Aorta (tissue), 5 donors: ENCODE measurements around the gene BCL6B. TPM values are rescaled to one million over a fixed set of nuclear protein-coding genes. Genes with fewer than 3 reads are reported as not detected.
A peak's percentile ranks its signal among the peaks of the same experiment; 100 is the strongest.
"Not testable (repeated sequence)": the region's sequence is repeated elsewhere in the genome, so short reads cannot be mapped to it uniquely, and the experiment has no call there.

ENCODE experiments used
- ATAC-seq: fragments of 200-7000 bp; cut with Tn5 transposase; one replicate; pipeline ENCODE4 v1.9.1; 2022; ENCODE audit warnings: moderate library complexity; ENCODE audit not compliant: low FRiP score
- DNase-seq, 2 donors: peaks; one replicate each; pipeline ENCODE4 v3.0.0-alpha.2; 2020
- H3K27ac ChIP-seq, 2 donors: one replicate each; pipeline ENCODE4 v1.5.1; 2013; ENCODE audit warnings: low read length in 2 of 2, mild to moderate bottlenecking in 2 of 2, moderate library complexity in 2 of 2, control low read depth in 1 of 2, inconsistent platforms in 1 of 2, low read depth in 1 of 2
- H3K27me3 ChIP-seq, 2 donors: one replicate each; pipeline ENCODE4 v1.6.1; 2013; ENCODE audit warnings: control low read depth in 1 of 2, low read length in 1 of 2, mild to moderate bottlenecking in 1 of 2, moderate library complexity in 1 of 2; ENCODE audit not compliant: insufficient read depth in 2 of 2, control insufficient read depth in 1 of 2
- H3K36me3 ChIP-seq, 2 donors: one replicate each; pipeline ENCODE4 v1.6.1; 2013; ENCODE audit warnings: control low read depth in 1 of 2, low read length in 1 of 2, mild to moderate bottlenecking in 1 of 2; ENCODE audit not compliant: insufficient read depth in 2 of 2, control insufficient read depth in 1 of 2
- H3K4me1 ChIP-seq, 2 donors: one replicate each; pipeline ENCODE4 v1.6.1; 2013; ENCODE audit warnings: low read length in 2 of 2, control low read depth in 1 of 2, mild to moderate bottlenecking in 1 of 2, moderate library complexity in 1 of 2; ENCODE audit not compliant: insufficient read depth in 2 of 2, control insufficient read depth in 1 of 2
- H3K4me3 ChIP-seq, 2 donors: one replicate each; pipeline ENCODE4 v1.5.1; 2013; ENCODE audit warnings: low read length in 2 of 2, control low read depth in 1 of 2, mild to moderate bottlenecking in 1 of 2
- H3K9me3 ChIP-seq: one replicate; pipeline ENCODE4 v1.6.1; 2013; ENCODE audit warnings: mild to moderate bottlenecking, low read length; ENCODE audit not compliant: control insufficient read depth
- WGBS, 2 donors: extraction: QIAGEN DNeasy Blood & Tissue Kit; methylation state at CpG; one replicate each; pipeline ENCODE4 v1.1.7; 2013; 5-methylcytosine and 5-hydroxymethylcytosine counted together
- intact Hi-C, 2 donors: fragments of 100-400 bp; cut with DNase I; formaldehyde crosslinking; loops; one replicate each; pipeline versions ENCODE4 v1.14.2 to v1.15.0; 2022
- polyA plus RNA-seq, 2 donors: library from polyadenylated mRNA; stranded (reverse); fragments of 200-250 nt; gene quantifications; one replicate each; pipeline ENCODE4 v1.2.3, GENCODE V29; 2013
- total RNA-seq, 2 donors: library from RNA; stranded (reverse); fragmentation: NEBNext Ultra II Directional; extraction: Animal tissue kit (Norgen Biotek cat#: 25700); gene quantifications; one replicate each; pipeline ENCODE4 v1.2.1, GENCODE V29; 2021
- donor health status: healthy with polysubstance abuse.
- donor health status: Bipolar disorder and iron deficiency.
- donor health status: DM: no; HTN: no; CAD: no.
- donor health status: DM: no; HTN: no; CAD: no.
- donor health status: DM: yes; HTN: yes; CAD: no.

The BCL6B gene
- total and polyA plus RNA-seq, 4 donors, result 0.63 to 31.4 (median 8.9) TPM

DNA sequence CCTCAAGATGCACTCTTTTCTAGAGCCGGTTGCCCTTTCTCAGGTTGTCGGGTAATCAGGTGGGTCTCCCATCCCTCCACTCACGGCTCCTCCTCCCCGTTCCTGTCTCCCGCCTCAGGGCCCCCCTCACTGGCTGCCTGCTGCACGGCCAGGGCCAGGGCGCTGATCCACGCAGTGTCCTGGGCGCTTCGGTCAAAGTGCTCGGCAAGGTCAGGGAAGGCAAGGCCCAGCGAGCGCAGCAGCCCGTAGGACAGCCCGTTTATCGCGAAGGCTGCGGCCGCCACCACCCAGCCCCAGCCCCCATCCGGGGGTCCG, 20.3 kb downstream of the BCL6B start:
- Histone ChIP-seq H3K27ac (no peak overlapping the region), H3K4me3 (peak overlapping the region in 1 of 2 donors; percentile 1), H3K9me3 (no peaks in the 10 kb centered on the region), H3K36me3 (no peaks in the 10 kb centered on the region), H3K4me1 (no peaks in the 10 kb centered on the region), H3K27me3 (no peaks in the 10 kb centered on the region)
- intact Hi-C loops, result loop anchor here in 1 of 2 donors (10.0 kb wide), 1 partner anchor 252 kb away; the partner anchor contains the start of gene YBX2
- DNase-seq (no peak), ATAC-seq (peak; percentile 35)
- 5 to 6% methylated on average over 20 to 21 of the region's 21 CpGs for WGBS, 2 donors

DNA sequence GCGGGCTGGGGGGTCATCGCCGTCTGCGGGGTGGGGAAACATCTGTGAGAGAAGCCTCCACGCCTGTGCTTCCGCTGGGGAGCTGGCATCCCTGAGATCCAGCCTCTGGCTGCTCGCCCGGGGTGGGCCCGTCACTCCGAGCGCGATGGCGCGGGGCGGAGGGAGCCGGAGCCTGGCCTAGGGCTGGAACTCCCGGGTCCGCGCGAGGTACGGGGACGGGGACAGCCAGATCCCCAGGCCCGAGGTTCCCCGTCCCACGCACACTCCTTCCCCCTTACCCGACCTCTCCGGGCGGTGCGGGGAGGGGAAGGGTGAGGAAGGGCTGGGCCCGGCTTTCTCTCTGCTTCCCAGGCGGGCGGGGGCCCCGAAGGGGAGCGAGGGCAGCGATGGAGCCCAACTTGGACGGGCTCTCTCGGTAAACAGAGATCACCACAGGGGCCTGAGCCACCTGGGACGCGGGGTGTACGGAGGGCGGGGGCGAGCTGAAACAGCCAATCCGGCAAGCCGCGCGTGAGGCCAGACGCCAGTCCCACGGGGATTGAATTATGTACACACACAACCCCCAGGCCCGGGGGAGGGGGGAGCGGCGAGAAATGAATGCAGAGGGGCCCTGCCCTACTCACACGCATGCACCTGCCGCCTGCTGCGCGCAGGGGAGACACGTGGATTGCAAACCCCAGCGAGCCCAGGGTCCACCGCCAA, 20.8 kb downstream of the BCL6B start, which contains the start of gene SLC16A11:
Gene SLC16A11, minus strand, starts transcription at position 596 of the 702 bp plus-strand sequence. Its CDS starts 579 bp downstream, at position 17.
- DNase-seq (peak in 1 of 2 donors; percentile 87), ATAC-seq (peak; percentile 64)
- WGBS, 2 donors, result 1% methylated on average over 56 to 58 of the region's 58 CpGs
- Histone ChIP-seq H3K9me3 (no peaks in the 10 kb centered on the region), H3K36me3 (no peaks in the 10 kb centered on the region), H3K4me3 (peak within 1 kb of the TSS; percentile 1 to 19), H3K4me1 (no peaks in the 10 kb centered on the region), H3K27me3 (no peaks in the 10 kb centered on the region), H3K27ac (no peak within 1 kb of the TSS)
- intact Hi-C loops, result loop anchor here in 1 of 2 donors (10.0 kb wide), 1 partner anchor 251 kb away; the partner anchor contains the start of gene YBX2

DNA sequence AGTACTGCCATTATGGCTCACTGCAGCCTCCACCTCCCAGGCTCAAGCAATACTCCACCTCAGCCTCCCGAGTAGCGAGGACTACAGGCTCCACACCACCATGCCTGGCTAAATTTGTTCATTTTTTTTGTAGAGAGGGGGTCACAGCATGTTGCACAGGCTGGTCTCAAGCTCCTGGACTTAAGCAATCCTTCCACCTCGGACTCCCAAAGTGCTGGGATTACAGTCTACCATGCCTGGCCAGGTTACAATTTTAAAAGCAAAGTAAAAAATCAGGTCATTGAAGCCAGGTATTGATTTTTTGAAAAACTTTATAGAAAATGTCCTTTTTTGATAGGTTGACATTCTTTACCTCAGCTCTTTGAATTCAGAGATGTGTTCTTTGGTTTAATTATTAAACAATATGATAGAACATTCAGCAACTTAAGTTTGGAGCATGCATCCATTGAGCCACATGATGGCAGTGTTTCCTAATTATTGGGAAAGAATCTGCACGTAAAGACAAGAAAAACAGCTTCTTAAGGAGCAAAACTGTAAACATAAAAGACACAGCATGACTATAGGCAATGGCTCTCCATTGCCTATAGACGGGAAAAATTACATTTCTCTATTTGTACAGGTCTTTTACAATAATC, 22.8 kb downstream of the BCL6B start:
- ATAC-seq, result no peak

DNA sequence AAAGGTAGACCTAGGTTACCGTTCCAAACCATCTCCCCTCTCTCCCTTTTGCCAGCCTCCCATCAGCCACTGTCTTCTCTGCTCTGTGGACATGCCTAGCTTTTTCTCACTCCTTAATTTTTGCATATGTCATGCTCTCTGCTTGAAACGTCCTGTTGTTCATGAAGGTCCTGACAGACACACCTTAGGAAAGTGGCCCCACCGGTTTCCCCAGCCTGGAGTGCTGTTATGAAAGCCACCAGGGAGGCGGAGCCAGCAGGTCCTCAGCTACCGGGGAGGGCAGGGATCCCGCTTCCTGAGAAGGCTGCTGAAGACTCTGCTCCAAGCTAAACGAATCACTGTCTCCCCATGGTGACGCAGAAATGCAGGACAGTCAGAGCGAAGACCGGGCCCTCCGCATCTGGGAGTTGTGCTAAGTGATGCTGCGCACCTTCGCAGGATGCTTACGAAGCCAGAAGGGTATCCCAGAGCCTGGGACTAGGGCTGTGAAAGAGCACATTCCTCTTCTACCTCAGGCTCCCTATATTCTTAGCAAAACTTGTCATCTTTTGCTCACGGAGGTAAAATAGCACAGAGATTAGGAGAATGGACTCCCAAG, 23.4 kb downstream of the BCL6B start:
- no peak for ATAC-seq
- H3K4me3 ChIP-seq, result no peak overlapping the region
- 10% methylated on average over 15 of the region's 15 CpGs for WGBS, 2 donors
- H3K9me3 ChIP-seq, result no peaks in the 10 kb centered on the region
- no peak for DNase-seq
- no peak overlapping the region for H3K27ac ChIP-seq
- no peaks in the 10 kb centered on the region for H3K4me1 ChIP-seq
- no peaks in the 10 kb centered on the region for H3K27me3 ChIP-seq
- intact Hi-C loops, result loop anchor here in 1 of 2 donors (10.0 kb wide), 1 partner anchor 249 kb away; the partner anchor contains the start of gene YBX2
- no peaks in the 10 kb centered on the region for H3K36me3 ChIP-seq

More for the DNA sequence above, 22.8 kb downstream of the BCL6B start:
- Histone ChIP-seq H3K9me3 (no peaks in the 10 kb centered on the region), H3K27me3 (no peaks in the 10 kb centered on the region), H3K4me1 (no peaks in the 10 kb centered on the region), H3K36me3 (no peaks in the 10 kb centered on the region), H3K4me3 (no peak overlapping the region), H3K27ac (no peak overlapping the region)
- WGBS, 2 donors, result 19 to 20% methylated on average over 5 of the region's 5 CpGs
- intact Hi-C loops, result loop anchor here in 1 of 2 donors (10.0 kb wide), 1 partner anchor 249 kb away; the partner anchor contains the start of gene YBX2
- no peak for DNase-seq

DNA sequence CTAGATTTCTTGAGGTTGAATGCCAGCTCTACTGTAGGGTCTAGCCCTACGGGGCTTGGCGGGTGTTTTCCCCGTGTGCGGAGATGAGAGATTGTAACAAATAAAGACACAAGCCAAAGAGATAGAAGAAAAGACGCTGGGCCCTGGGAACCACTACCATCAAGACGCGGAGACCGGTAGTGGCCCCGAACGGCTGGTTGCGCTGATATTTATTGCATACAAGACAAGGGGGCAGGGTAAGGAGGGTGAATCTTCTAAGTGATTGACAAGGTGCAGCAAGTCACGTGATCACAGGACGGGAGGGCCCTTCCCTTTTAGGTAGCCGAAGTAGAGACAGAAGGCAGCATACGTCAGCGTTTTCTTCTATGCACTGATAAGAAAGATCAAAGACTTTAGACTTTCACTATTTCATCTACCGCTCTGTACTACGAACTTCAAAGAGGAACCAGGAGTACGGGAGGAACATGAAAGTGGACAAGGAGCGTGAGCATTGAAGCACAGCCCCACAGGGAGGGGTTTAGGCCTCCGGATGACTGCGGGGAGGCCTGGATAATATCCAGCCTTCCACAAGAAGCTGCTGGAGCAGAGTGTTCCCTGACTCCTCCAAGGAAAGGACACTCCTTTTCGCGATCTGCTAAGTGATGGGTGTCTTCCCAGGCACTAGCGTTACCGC, 24.0 kb downstream of the BCL6B start:
- not testable (repeated sequence) for H3K4me1 ChIP-seq, H3K27me3 ChIP-seq, DNase-seq, ATAC-seq, H3K27ac ChIP-seq, H3K4me3 ChIP-seq, H3K9me3 ChIP-seq, H3K36me3 ChIP-seq
- WGBS, 2 donors, result 13 to 17% methylated on average over 25 to 26 of the region's 26 CpGs
- intact Hi-C loops, result loop anchor here in 1 of 2 donors (10.0 kb wide), 1 partner anchor 248 kb away; the partner anchor contains the start of gene YBX2

DNA sequence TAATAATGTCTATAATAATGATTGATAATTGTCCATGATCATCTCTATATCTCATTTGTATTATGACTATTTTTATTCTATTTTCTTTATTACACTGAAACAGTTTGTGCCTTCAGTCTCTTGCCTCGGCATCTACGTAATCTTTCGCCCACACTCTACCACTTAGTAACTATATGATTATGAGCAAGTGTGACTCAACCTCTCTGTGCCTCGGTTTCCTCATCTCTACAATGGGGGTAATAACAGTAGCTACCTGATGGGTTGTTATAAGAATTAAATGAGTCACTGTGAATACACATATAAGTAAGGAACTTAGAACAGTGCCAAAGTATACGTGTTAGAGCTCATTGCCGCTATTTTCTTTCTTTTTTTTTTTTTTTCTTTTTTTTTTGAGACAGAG, 24.7 kb downstream of the BCL6B start:
- Histone ChIP-seq H3K4me3 (no peak overlapping the region), H3K4me1 (no peaks in the 10 kb centered on the region), H3K9me3 (no peaks in the 10 kb centered on the region), H3K36me3 (no peaks in the 10 kb centered on the region), H3K27ac (no peak overlapping the region), H3K27me3 (no peaks in the 10 kb centered on the region)
- WGBS, 2 donors, result 62 to 66% methylated on average over 6 of the region's 6 CpGs
- DNase-seq, result no peak
- ATAC-seq, result no peak
- intact Hi-C loops, result loop anchor here in 1 of 2 donors (10.0 kb wide), 1 partner anchor 247 kb away; the partner anchor contains the start of gene YBX2

DNA sequence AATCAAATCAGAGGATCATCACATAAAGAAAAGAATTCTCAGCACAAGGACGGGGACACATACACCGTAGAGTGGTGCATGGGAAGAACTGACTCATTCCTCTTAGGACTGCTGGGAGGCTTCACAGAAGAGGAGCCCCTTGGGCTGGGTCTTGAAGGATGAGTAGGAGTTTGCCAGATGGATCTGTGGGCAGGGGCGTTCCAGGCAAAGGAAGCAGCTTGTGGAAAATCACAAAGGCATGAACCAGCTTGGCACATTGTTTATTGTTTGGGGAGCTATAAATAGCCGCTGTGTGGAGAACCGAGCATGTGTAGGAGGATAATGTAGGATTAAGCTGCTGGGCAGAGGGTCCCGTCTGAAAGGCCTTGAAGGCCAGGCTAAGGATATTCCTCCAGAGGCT, 26.1 kb downstream of the BCL6B start:
- H3K36me3 ChIP-seq, result no peaks in the 10 kb centered on the region
- H3K4me3 ChIP-seq, result no peak overlapping the region
- H3K27me3 ChIP-seq, result no peaks in the 10 kb centered on the region
- no peaks in the 10 kb centered on the region for H3K4me1 ChIP-seq
- ATAC-seq (no peak), DNase-seq (no peak)
- WGBS, 2 donors, result 67 to 69% methylated on average over 6 of the region's 6 CpGs
- no peaks in the 10 kb centered on the region for H3K9me3 ChIP-seq
- no peak overlapping the region for H3K27ac ChIP-seq
- intact Hi-C loops, result loop anchor here in 1 of 2 donors (10.0 kb wide), 1 partner anchor 246 kb away; the partner anchor contains the start of gene YBX2

DNA sequence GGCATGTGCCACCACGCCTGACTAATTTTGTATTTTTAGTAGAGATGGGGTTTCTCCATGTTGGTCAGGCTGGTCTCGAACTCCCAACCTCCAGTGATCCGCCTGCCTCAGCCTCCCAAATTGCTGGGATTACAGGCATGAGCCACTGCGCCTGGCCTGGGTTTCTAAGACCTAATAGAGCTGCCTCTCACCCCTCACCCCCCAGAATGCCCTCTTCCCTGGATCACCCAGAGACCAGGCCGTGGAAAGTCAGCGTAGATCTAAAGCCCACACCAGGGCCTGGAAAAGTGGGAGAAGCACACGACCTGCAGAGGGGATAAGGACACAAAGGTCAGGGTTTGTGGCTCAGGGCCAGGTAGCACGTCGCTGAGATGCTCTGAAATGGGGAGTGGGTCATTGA, 27.7 kb downstream of the BCL6B start:
- intact Hi-C loops, result loop anchor here in 1 of 2 donors (5.0 kb wide), 1 partner anchor 82 kb away; no protein-coding TSS in a partner anchor
- 84% methylated on average over 8 to 9 of the region's 9 CpGs for WGBS, 2 donors
- ATAC-seq, result not testable (repeated sequence)

More for the DNA sequence above, 27.7 kb downstream of the BCL6B start:
- not testable (repeated sequence) for H3K36me3 ChIP-seq, H3K4me3 ChIP-seq, DNase-seq, H3K27me3 ChIP-seq, H3K27ac ChIP-seq, H3K4me1 ChIP-seq, H3K9me3 ChIP-seq
